ENCODE data around the gene HPSE2.
"Not testable (repeated sequence)": the region's sequence is repeated elsewhere in the genome, so short reads cannot be mapped to it uniquely, and the experiment has no call there.

The HPSE2 gene

GRCh38 chr10:99002392-99002791 is 233.3 kb downstream of the HPSE2 start:
- no peak for DNase-seq

- DNase-seq = no peak
Observed at GRCh38 chr10:98997596-98997995, 238.1 kb downstream of the HPSE2 start.

- no peak for DNase-seq
Observed at GRCh38 chr10:98994030-98994429, 241.6 kb downstream of the HPSE2 start.

GRCh38 chr10:98983751-98984150 is 251.9 kb downstream of the HPSE2 start:
- not testable (repeated sequence) for DNase-seq

- no peak for DNase-seq
Observed at GRCh38 chr10:98980353-98980752, 255.3 kb downstream of the HPSE2 start.

- DNase-seq = no peak
Observed at GRCh38 chr10:98971464-98971863, 264.2 kb downstream of the HPSE2 start.

- no peak for DNase-seq
Observed at GRCh38 chr10:98967601-98968000, 268.1 kb downstream of the HPSE2 start.

GRCh38 chr10:98963608-98964007 is 272.0 kb downstream of the HPSE2 start:
- DNase-seq = no peak

GRCh38 chr10:98959379-98959778 is 276.3 kb downstream of the HPSE2 start:
- no peak for DNase-seq

- DNase-seq = no peak
Observed at GRCh38 chr10:98957801-98958200, 277.9 kb downstream of the HPSE2 start.

GRCh38 chr10:98956576-98957260 is 278.9 kb downstream of the HPSE2 start:
- DNase-seq = no peak

- no peak for DNase-seq
Observed at GRCh38 chr10:98953251-98953650, 282.4 kb downstream of the HPSE2 start.

- no peak for DNase-seq
Observed at GRCh38 chr10:98951269-98952000, 284.2 kb downstream of the HPSE2 start.

- DNase-seq = no peak
Observed at GRCh38 chr10:98950106-98950505, 285.5 kb downstream of the HPSE2 start.

- DNase-seq = no peak
Observed at GRCh38 chr10:98949306-98949705, 286.3 kb downstream of the HPSE2 start.

- no peak for DNase-seq
Observed at GRCh38 chr10:98943681-98944080, 292.0 kb downstream of the HPSE2 start.

GRCh38 chr10:98929709-98930108 is 305.9 kb downstream of the HPSE2 start:
- no peak for DNase-seq

GRCh38 chr10:98925651-98926050 is 310.0 kb downstream of the HPSE2 start:
- DNase-seq = no peak

- DNase-seq = no peak
Observed at GRCh38 chr10:98924526-98924925, 311.1 kb downstream of the HPSE2 start.

- no peak for DNase-seq
Observed at GRCh38 chr10:98921316-98921715, 314.3 kb downstream of the HPSE2 start.

GRCh38 chr10:98920807-98921206 is 314.8 kb downstream of the HPSE2 start:
- no peak for DNase-seq

GRCh38 chr10:98920360-98920759 is 315.3 kb downstream of the HPSE2 start:
- no peak for DNase-seq

GRCh38 chr10:98919899-98920298 is 315.8 kb downstream of the HPSE2 start:
- no peak for DNase-seq

GRCh38 chr10:98917828-98918227 is 317.8 kb downstream of the HPSE2 start:
- no peak for DNase-seq
